ENCODE data around the gene KIRREL1. TPM values are rescaled to one million over a fixed set of nuclear protein-coding genes. Genes with fewer than 3 reads are reported as not detected.

KIRREL1 gene
- total RNA-seq, 6 experiments from 2014 or later = 99.5 to 121 (median 107) TPM

DNA sequence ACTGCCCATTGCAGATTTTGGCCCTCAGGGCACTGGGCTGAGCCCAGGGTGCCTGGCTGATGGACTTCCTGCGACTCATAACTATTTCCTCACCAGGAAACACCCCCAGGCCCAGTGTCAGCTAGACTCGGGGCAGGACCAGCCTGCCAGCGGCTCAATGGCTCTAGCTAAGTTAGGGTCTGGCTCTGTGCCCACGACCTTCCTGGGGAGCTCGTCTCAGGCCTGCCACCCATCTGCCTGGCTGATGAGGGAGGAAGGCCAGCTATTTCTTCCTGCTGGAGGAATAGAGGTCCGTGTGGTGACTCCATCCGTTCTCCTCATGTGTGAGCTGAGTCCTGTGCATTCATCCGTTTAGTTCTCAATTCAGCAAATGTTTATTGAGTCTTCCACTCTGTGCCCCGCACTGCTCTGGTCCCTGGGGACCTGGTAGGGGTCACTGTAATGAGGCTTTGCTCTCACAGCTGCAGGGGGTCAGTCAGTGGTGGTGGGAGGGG, 44.5 kb downstream of the KIRREL1 start:
- TF ChIP-seq, protein P1, sequence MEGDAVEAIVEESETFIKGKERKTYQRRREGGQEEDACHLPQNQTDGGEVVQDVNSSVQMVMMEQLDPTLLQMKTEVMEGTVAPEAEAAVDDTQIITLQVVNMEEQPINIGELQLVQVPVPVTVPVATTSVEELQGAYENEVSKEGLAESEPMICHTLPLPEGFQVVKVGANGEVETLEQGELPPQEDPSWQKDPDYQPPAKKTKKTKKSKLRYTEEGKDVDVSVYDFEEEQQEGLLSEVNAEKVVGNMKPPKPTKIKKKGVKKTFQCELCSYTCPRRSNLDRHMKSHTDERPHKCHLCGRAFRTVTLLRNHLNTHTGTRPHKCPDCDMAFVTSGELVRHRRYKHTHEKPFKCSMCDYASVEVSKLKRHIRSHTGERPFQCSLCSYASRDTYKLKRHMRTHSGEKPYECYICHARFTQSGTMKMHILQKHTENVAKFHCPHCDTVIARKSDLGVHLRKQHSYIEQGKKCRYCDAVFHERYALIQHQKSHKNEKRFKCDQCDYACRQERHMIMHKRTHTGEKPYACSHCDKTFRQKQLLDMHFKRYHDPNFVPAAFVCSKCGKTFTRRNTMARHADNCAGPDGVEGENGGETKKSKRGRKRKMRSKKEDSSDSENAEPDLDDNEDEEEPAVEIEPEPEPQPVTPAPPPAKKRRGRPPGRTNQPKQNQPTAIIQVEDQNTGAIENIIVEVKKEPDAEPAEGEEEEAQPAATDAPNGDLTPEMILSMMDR (IDR thresholded peaks at IDR 0.05) = no peak
- H3K36me3 Mint-ChIP-seq (ENCODE audit: low read depth) = no peaks in the 10 kb centered on the region
- peaks cover 75% of the 10 kb centered on the region for H3K4me1 Mint-ChIP-seq (ENCODE audit: low read depth)
- peak; percentile 68 for DNase-seq
- peak overlapping the region; percentile 81 for H3K27ac Mint-ChIP-seq
- H3K4me3 Mint-ChIP-seq = peak overlapping the region; percentile 66
- H3K9me3 Mint-ChIP-seq = no peaks in the 10 kb centered on the region
- peaks cover 6% of the 10 kb centered on the region; the same call in 1 of the 2 replicates for H3K27me3 Mint-ChIP-seq (ENCODE audit: insufficient read depth)

GRCh38 chr1:158038793-158039192, 45.3 kb downstream of the KIRREL1 start:
- Mint-ChIP-seq H3K4me3 (peak overlapping the region; percentile 66), H3K4me1 (ENCODE audit: low read depth) (peaks cover 75% of the 10 kb centered on the region), H3K27ac (peak overlapping the region; percentile 81), H3K36me3 (ENCODE audit: low read depth) (no peaks in the 10 kb centered on the region), H3K9me3 (no peaks in the 10 kb centered on the region), H3K27me3 (ENCODE audit: insufficient read depth) (peaks cover 6% of the 10 kb centered on the region; the same call in 1 of the 2 replicates)
- no peak for DNase-seq
- TF ChIP-seq, protein P1 (IDR thresholded peaks at IDR 0.05) = peak; percentile 23; the same call in 1 of the 2 replicates

- TF ChIP-seq, protein P1 (IDR thresholded peaks at IDR 0.05) = no peak
- Mint-ChIP-seq H3K27ac (peak overlapping the region; percentile 81), H3K4me1 (ENCODE audit: low read depth) (peaks cover 74% of the 10 kb centered on the region), H3K9me3 (no peaks in the 10 kb centered on the region), H3K27me3 (ENCODE audit: insufficient read depth) (peaks cover 6% of the 10 kb centered on the region; the same call in 1 of the 2 replicates), H3K36me3 (ENCODE audit: low read depth) (no peaks in the 10 kb centered on the region), H3K4me3 (peak overlapping the region; percentile 7)
- peak; percentile 55 for DNase-seq
Observed at GRCh38 chr1:158039380-158039779, 45.9 kb downstream of the KIRREL1 start.

GRCh38 chr1:158040323-158040722, 46.9 kb downstream of the KIRREL1 start:
- DNase-seq = no peak
- H3K36me3 Mint-ChIP-seq (ENCODE audit: low read depth) = peaks cover under 1% of the 10 kb centered on the region; the same call in 1 of the 2 replicates
- H3K27ac Mint-ChIP-seq = peak overlapping the region; percentile 81; the same call in 1 of the 2 replicates
- TF ChIP-seq, protein P1 (IDR thresholded peaks at IDR 0.05) = no peak
- H3K9me3 Mint-ChIP-seq = no peaks in the 10 kb centered on the region
- H3K4me1 Mint-ChIP-seq (ENCODE audit: low read depth) = peaks cover 73% of the 10 kb centered on the region
- H3K4me3 Mint-ChIP-seq = no peak overlapping the region
- peaks cover 6% of the 10 kb centered on the region; the same call in 1 of the 2 replicates for H3K27me3 Mint-ChIP-seq (ENCODE audit: insufficient read depth)

- no peaks in the 10 kb centered on the region; the same call in 1 of the 2 replicates for H3K27me3 Mint-ChIP-seq (ENCODE audit: insufficient read depth)
- peaks cover 19% of the 10 kb centered on the region for H3K36me3 Mint-ChIP-seq (ENCODE audit: low read depth)
- no peak overlapping the region for H3K4me3 Mint-ChIP-seq
- H3K9me3 Mint-ChIP-seq = no peaks in the 10 kb centered on the region
- no peak for DNase-seq
- no peak overlapping the region for H3K27ac Mint-ChIP-seq
- TF ChIP-seq, protein P1 (IDR thresholded peaks at IDR 0.05) = no peak
- peaks cover 61% of the 10 kb centered on the region for H3K4me1 Mint-ChIP-seq (ENCODE audit: low read depth)
Observed at GRCh38 chr1:158043232-158043631, 49.8 kb downstream of the KIRREL1 start.

All from HFFc6 (cell line).